ENCODE measurements around the gene KCNK1.
A peak's percentile ranks its signal among the peaks of the same experiment; 100 is the strongest.

KCNK1 gene

DNA sequence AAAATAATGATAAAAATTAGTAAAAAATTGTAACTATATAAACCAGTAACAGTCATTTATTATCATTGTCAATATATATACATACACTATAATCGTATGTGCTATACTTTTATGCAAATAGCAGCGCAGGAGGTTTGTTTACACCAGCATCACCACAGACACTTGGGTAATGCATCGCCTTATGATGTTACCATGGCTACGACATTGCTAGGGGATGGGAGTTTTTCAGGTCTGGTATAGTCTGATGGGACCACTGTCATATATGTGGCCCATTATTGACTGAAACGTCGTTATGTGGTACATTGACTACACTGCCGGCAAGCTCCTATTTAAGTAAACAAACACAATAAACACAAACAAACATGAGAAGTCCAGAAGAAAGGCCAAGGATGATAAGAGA is 45.6 kb downstream of the KCNK1 start:
- ChIA-PET POLR2A (ENCODE audit: low non-redundant PET) (no interaction called here), CTCF (no interaction called here)
- DNase-seq (ENCODE audit: low spot score): no peak
- H3K27ac ChIP-seq: no peak overlapping the region
- TF ChIP-seq, protein P1, sequence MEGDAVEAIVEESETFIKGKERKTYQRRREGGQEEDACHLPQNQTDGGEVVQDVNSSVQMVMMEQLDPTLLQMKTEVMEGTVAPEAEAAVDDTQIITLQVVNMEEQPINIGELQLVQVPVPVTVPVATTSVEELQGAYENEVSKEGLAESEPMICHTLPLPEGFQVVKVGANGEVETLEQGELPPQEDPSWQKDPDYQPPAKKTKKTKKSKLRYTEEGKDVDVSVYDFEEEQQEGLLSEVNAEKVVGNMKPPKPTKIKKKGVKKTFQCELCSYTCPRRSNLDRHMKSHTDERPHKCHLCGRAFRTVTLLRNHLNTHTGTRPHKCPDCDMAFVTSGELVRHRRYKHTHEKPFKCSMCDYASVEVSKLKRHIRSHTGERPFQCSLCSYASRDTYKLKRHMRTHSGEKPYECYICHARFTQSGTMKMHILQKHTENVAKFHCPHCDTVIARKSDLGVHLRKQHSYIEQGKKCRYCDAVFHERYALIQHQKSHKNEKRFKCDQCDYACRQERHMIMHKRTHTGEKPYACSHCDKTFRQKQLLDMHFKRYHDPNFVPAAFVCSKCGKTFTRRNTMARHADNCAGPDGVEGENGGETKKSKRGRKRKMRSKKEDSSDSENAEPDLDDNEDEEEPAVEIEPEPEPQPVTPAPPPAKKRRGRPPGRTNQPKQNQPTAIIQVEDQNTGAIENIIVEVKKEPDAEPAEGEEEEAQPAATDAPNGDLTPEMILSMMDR (conservative IDR thresholded peaks at IDR 0.05; ENCODE audit: low read depth): no peak

DNA sequence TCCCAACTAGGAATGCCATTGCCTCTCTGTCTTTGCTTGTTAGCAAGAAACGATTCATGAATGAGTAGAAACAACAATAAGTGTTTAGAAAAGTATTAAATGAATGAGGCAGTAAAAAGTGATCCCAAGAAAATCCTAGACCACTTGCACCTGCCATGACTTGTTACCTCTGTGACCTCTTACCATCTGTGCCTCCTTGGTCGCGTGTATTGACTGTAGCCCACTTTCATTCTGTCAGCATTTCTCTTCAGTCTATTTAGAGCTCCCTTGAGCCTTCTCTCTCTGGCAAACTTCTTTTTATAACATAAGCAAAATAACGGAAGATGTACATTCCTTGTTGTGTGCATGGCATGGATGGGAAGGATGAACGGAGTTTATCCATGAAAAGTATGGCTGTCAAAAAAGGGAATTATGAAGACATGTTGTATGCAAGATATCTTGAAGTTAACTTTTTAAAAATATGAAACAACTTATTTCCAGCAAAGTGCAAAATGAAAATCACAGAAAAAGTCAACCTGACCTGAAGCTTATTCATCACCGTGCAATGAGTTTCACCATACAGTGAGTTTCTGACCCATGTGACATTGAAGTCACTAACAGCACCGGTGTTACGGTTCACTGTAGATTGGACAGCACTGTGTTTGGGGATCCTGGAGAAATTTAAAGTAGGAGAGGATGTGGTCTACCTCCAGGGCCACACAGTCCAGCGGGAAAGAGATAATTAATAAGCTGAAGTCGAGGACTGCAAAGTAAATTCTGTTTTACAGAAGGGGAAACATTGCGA is 47.7 kb downstream of the KCNK1 start:
- TF ChIP-seq, protein P1 (conservative IDR thresholded peaks at IDR 0.05; ENCODE audit: low read depth): no peak
- ChIA-PET CTCF (interaction anchor here (0.5 kb wide), 1 partner anchor 45 kb away, joined by 5 read pairs; no protein-coding TSS in a partner anchor), POLR2A (ENCODE audit: low non-redundant PET) (no interaction called here)
- no peak for DNase-seq (ENCODE audit: low spot score)
- no peak overlapping the region for H3K27ac ChIP-seq

DNA sequence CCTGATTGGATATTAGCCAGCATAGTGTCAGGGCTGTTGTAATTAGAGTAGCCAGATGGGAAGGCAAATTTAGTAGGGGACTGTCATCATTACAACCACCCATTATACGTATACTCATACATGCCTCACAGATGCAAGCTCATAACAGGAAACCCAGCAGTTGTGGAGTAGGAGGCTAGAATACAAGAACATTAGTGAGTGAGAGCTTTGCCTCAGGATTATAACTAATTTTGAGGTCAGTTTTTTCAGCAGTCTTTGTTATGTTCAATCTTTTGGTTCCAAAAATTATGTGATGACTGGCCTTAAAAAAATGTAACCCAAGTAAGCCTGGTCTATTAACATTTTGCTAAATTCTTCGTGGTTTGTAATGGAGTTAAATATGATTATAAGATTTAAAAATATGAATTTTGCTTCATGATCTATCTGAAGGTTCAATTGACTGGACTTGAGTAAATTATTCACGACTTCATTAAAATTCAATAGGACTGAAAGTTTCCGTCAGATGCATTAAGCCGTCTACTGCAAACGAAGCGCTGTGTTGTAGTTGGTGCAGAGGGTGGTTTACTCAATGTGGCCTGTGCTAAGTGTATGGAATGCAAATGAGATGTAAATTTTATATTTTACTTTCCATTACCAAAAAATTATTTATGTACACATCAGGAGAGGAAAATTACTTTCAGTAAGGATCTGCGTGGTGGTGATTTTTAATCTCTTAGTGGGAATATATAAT is 48.8 kb downstream of the KCNK1 start:
- H3K27ac ChIP-seq: no peak overlapping the region

DNA sequence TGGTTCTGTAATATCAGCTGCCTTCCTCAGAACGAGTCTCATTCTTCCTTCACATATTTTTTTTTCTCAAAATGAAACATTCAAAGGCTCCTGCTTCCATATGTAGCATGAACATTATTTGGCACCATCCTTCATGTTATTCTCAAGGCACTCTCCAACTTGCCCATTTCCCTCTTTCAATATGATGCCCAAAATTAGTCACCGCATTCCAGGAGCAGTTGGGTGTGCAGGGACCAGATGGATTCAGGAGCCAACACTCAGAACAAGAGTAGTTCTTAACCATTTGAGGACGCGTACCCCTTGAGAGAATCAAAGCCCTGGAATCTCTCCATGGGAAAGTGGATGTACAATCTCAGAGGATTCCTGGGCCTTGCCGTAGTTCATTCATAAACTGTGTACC is 50.3 kb downstream of the KCNK1 start:
- ChIA-PET CTCF (interaction anchor here (0.6 to 0.7 kb wide), 2 partner anchors 82 to 367 kb away, joined by 3 read pairs; no protein-coding TSS in a partner anchor), POLR2A (ENCODE audit: low non-redundant PET) (no interaction called here)
- peak; percentile 35 for DNase-seq (ENCODE audit: low spot score)
- TF ChIP-seq, protein P1 (conservative IDR thresholded peaks at IDR 0.05; ENCODE audit: low read depth): no peak
- H3K27ac ChIP-seq: peak overlapping the region; percentile 72

More for the DNA sequence above, 48.8 kb downstream of the KCNK1 start:
- ChIA-PET POLR2A (ENCODE audit: low non-redundant PET) (no interaction called here), CTCF (interaction anchor here (0.6 kb wide), 1 partner anchor 236 kb away, joined by 3 read pairs; no protein-coding TSS in a partner anchor)
- no peak for DNase-seq (ENCODE audit: low spot score)
- TF ChIP-seq, protein P1 (conservative IDR thresholded peaks at IDR 0.05; ENCODE audit: low read depth): no peak

DNA sequence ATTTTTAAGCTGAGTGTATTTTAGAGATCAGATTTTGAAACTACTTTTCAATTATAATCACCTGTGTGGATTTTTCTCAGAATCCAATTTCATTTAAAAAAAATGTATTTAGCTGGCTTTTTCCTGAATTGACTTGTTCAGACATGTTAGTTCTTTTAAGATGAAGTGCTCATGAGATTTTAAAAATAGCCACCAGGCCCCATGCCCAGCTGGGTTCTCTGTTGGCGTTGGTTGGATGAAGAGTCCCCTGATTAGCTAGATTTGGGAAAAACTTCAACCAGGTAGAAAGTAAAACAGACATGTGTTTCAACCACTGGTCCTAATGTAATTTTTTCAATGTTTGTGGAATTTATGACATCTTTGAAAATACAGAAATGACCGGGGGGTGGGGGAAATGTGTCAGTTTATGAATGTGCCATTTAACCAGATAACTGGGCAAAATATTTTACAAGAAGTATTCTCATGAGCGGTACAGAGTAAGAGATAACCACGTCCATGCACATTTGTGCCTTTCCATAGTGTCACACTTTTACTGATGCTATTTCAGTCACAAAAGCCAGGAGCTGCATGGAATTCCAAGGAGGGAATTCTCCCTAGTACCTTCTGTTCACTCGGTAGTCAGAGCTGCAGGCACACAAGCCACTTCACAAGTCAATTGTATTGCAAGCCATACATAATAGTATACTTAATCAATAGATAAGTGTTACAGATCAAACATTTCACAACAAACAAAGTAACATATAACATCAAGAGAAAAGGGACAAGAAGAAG is 51.1 kb downstream of the KCNK1 start:
- ChIA-PET POLR2A (ENCODE audit: low non-redundant PET) (no interaction called here), CTCF (interaction anchor here (0.7 kb wide), 1 partner anchor 366 kb away, joined by 3 read pairs; no protein-coding TSS in a partner anchor)
- H3K27ac ChIP-seq: no peak overlapping the region
- TF ChIP-seq, protein P1 (conservative IDR thresholded peaks at IDR 0.05; ENCODE audit: low read depth): no peak
- no peak for DNase-seq (ENCODE audit: low spot score)
